ENCODE results near the gene GBF1. TPM values are rescaled to one million over a fixed set of nuclear protein-coding genes. Genes with fewer than 3 reads are reported as not detected.

GBF1 gene
- total RNA-seq, 3 donors from 2014 or later, result 51.9 to 67.8 (median 62.9) TPM

DNA sequence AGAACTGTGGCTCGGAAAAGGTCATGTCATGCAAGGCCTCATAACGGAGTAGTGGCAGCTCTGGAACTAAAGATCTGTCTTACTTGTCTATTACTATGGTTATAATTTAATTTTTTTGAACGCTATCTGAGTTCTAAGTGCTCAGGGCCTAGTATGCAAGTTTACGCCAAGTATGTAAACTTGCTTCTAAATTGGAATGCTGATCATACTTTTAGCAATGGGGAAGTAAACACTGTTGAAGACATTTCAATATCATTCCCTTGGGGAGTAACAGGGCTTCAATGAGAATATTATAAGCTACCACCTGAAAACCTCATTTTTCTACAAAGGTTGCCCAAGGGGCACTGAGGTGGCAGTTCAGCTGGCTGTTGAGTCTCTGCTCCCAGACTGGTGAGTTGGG lies 80.7 kb downstream of the GBF1 start:
- TF ChIP-seq, protein P1, sequence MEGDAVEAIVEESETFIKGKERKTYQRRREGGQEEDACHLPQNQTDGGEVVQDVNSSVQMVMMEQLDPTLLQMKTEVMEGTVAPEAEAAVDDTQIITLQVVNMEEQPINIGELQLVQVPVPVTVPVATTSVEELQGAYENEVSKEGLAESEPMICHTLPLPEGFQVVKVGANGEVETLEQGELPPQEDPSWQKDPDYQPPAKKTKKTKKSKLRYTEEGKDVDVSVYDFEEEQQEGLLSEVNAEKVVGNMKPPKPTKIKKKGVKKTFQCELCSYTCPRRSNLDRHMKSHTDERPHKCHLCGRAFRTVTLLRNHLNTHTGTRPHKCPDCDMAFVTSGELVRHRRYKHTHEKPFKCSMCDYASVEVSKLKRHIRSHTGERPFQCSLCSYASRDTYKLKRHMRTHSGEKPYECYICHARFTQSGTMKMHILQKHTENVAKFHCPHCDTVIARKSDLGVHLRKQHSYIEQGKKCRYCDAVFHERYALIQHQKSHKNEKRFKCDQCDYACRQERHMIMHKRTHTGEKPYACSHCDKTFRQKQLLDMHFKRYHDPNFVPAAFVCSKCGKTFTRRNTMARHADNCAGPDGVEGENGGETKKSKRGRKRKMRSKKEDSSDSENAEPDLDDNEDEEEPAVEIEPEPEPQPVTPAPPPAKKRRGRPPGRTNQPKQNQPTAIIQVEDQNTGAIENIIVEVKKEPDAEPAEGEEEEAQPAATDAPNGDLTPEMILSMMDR (IDR thresholded peaks at IDR 0.05), result no peak
- ATAC-seq (no peak), DNase-seq (no peak)
- H3K9me3 ChIP-seq, result no peaks in the 10 kb centered on the region
- intact Hi-C loops (cut with DNase I, micrococcal nuclease), result no loop called here
- no peaks in the 10 kb centered on the region for H3K36me3 ChIP-seq (ENCODE audit: low read depth)
- H3K4me3 ChIP-seq, result no peak overlapping the region
- H3K4me1 ChIP-seq (ENCODE audit: low read depth), result no peaks in the 10 kb centered on the region

DNA sequence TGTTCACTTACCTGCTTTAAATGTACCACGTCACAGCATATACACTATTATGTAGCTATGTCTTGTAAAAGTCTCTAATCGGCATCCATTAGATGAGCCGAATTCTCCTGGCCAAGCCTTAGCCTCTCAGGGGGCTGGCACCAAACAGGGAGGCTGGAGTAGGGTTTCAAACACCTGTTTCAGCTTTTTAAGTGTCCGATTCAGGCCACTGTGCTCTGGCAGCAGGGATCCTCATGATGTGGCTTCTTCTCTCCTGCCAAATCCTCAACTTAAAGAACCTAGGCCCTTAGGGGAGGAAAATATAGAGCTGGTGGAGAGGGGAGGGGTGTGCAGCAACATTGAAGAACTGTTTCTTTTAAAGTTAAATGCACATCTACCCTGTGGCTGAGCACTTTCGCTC lies 81.7 kb downstream of the GBF1 start:
- ATAC-seq (no peak), DNase-seq (no peak)
- H3K4me1 ChIP-seq (ENCODE audit: low read depth), result no peaks in the 10 kb centered on the region
- no peaks in the 10 kb centered on the region for H3K36me3 ChIP-seq (ENCODE audit: low read depth)
- intact Hi-C loops (cut with DNase I, micrococcal nuclease), result no loop called here
- no peaks in the 10 kb centered on the region for H3K9me3 ChIP-seq
- H3K4me3 ChIP-seq, result no peak overlapping the region
- TF ChIP-seq, protein P1 (IDR thresholded peaks at IDR 0.05), result no peak

- no peaks in the 10 kb centered on the region for H3K36me3 ChIP-seq (ENCODE audit: low read depth)
- intact Hi-C loops (cut with DNase I, micrococcal nuclease), result no loop called here
- H3K4me3 ChIP-seq, result no peak overlapping the region
- no peaks in the 10 kb centered on the region for H3K4me1 ChIP-seq (ENCODE audit: low read depth)
- TF ChIP-seq, protein P1 (IDR thresholded peaks at IDR 0.05), result no peak
- DNase-seq, result no peak
- no peak for ATAC-seq
- H3K9me3 ChIP-seq, result no peaks in the 10 kb centered on the region
These were observed 82.3 kb downstream of the GBF1 start for GRCh38 chr10:102327641-102328040.

DNA sequence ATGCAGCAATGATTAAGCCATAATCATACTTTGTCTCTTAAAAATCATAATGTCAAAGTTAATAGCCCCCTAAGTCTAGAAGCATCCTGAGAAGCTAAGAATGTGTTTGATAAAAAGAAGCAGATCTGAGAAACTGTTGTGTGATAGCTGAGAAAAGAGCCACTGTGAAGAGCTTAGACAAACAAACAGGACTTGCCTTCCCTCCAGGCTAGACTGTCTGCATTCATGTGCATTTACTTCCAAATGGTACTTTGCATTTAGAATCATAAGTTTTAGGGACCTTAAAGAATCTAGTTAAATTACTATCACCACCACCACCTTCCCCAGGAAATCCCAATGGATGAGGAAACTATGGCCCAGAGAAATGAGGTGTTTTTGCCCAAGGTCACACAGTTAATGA lies 87.4 kb downstream of the GBF1 start:
- ATAC-seq, result no peak

GRCh38 chr10:102334101-102334500 lies 88.8 kb downstream of the GBF1 start:
- ATAC-seq, result no peak
- no peaks in the 10 kb centered on the region for H3K9me3 ChIP-seq
- H3K36me3 ChIP-seq (ENCODE audit: low read depth), result no peaks in the 10 kb centered on the region
- intact Hi-C loops (cut with DNase I, micrococcal nuclease), result no loop called here
- H3K4me3 ChIP-seq, result no peak overlapping the region
- TF ChIP-seq, protein P1 (IDR thresholded peaks at IDR 0.05), result no peak
- DNase-seq, result no peak
- no peaks in the 10 kb centered on the region for H3K4me1 ChIP-seq (ENCODE audit: low read depth)

More for the DNA sequence above, 87.4 kb downstream of the GBF1 start:
- H3K36me3 ChIP-seq (ENCODE audit: low read depth), result no peaks in the 10 kb centered on the region
- no peaks in the 10 kb centered on the region for H3K9me3 ChIP-seq
- H3K4me3 ChIP-seq, result no peak overlapping the region
- no peak for DNase-seq
- H3K4me1 ChIP-seq (ENCODE audit: low read depth), result no peaks in the 10 kb centered on the region
- TF ChIP-seq, protein P1 (IDR thresholded peaks at IDR 0.05), result no peak
- intact Hi-C loops (cut with DNase I, micrococcal nuclease), result no loop called here

- no peak for ATAC-seq
These were observed 89.9 kb downstream of the GBF1 start for GRCh38 chr10:102335184-102335583.

More at GRCh38 chr10:102335184-102335583, 89.9 kb downstream of the GBF1 start:
- Histone ChIP-seq H3K36me3 (ENCODE audit: low read depth) (no peaks in the 10 kb centered on the region), H3K9me3 (no peaks in the 10 kb centered on the region), H3K4me3 (no peak overlapping the region), H3K4me1 (ENCODE audit: low read depth) (no peaks in the 10 kb centered on the region)
- no peak for DNase-seq
- TF ChIP-seq, protein P1 (IDR thresholded peaks at IDR 0.05), result no peak
- intact Hi-C loops (cut with DNase I, micrococcal nuclease), result no loop called here
